Measurements from ENCODE around the gene METTL25B.
A peak's percentile ranks its signal among the peaks of the same experiment; 100 is the strongest.

Gene METTL25B

GRCh38 chr1:156744786-156745419 lies 16.6 kb downstream of the METTL25B start:
- peaks cover 55% of the 10 kb centered on the region for H3K4me1 ChIP-seq (ENCODE audit: insufficient read depth, low read length)
- WGBS = 92% methylated on average over 14 of the region's 14 CpGs
- H3K36me3 ChIP-seq (ENCODE audit: insufficient read depth, low read length) = peaks cover 40% of the 10 kb centered on the region
- H3K27ac ChIP-seq (ENCODE audit: low read depth, low read length) = peak overlapping the region; percentile 46; the same call in 1 of the 2 replicates
- H3K27me3 ChIP-seq (ENCODE audit: insufficient read depth, low read length) = no peaks in the 10 kb centered on the region
- no peaks in the 10 kb centered on the region for H3K9me3 ChIP-seq (ENCODE audit: insufficient read depth, low read depth, low read length)
- no peak overlapping the region for H3K4me3 ChIP-seq (ENCODE audit: low read length)
- no peak overlapping the region for H3K9ac ChIP-seq (ENCODE audit: low read depth, low read length)

DNA sequence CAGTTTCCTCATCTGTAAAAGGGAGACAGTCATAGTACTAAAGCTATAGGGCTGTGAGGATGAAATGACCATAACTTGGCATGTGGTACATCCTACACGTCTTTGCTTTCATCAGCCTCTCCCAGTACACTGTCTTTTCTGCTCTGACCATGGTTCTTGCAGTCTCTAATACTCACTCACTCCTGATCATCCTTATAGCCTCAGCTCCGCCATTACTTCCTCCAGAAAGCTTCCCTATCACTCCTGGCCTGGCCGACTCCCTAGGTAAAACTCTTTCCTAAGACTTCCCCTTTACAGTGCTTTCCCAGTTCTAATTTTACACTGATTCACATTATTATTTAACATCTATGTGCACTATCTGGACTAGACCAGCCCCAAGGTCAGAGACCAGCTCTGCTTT lies 17.6 kb downstream of the METTL25B start:
- peaks cover 55% of the 10 kb centered on the region for H3K4me1 ChIP-seq (ENCODE audit: insufficient read depth, low read length)
- WGBS = 91% methylated on average over 3 of the region's 3 CpGs
- H3K36me3 ChIP-seq (ENCODE audit: insufficient read depth, low read length) = peaks cover 40% of the 10 kb centered on the region
- H3K9me3 ChIP-seq (ENCODE audit: insufficient read depth, low read depth, low read length) = no peaks in the 10 kb centered on the region
- H3K4me3 ChIP-seq (ENCODE audit: low read length) = peak overlapping the region; percentile 71; the same call in 1 of the 2 replicates
- H3K27me3 ChIP-seq (ENCODE audit: insufficient read depth, low read length) = no peaks in the 10 kb centered on the region
- H3K27ac ChIP-seq (ENCODE audit: low read depth, low read length) = peak overlapping the region; percentile 100
- peak overlapping the region; percentile 45; the same call in 1 of the 2 replicates for H3K9ac ChIP-seq (ENCODE audit: low read depth, low read length)

GRCh38 chr1:156746406-156746727 lies 18.1 kb downstream of the METTL25B start:
- Histone ChIP-seq H3K4me3 (ENCODE audit: low read length) (peak overlapping the region; percentile 71), H3K9me3 (ENCODE audit: insufficient read depth, low read depth, low read length) (no peaks in the 10 kb centered on the region), H3K9ac (ENCODE audit: low read depth, low read length) (peak overlapping the region; percentile 45; the same call in 1 of the 2 replicates), H3K4me1 (ENCODE audit: insufficient read depth, low read length) (peaks cover 54% of the 10 kb centered on the region), H3K27ac (ENCODE audit: low read depth, low read length) (peak overlapping the region; percentile 100), H3K27me3 (ENCODE audit: insufficient read depth, low read length) (no peaks in the 10 kb centered on the region), H3K36me3 (ENCODE audit: insufficient read depth, low read length) (peaks cover 40% of the 10 kb centered on the region)
- WGBS = 26% methylated on average over 9 of the region's 9 CpGs

DNA sequence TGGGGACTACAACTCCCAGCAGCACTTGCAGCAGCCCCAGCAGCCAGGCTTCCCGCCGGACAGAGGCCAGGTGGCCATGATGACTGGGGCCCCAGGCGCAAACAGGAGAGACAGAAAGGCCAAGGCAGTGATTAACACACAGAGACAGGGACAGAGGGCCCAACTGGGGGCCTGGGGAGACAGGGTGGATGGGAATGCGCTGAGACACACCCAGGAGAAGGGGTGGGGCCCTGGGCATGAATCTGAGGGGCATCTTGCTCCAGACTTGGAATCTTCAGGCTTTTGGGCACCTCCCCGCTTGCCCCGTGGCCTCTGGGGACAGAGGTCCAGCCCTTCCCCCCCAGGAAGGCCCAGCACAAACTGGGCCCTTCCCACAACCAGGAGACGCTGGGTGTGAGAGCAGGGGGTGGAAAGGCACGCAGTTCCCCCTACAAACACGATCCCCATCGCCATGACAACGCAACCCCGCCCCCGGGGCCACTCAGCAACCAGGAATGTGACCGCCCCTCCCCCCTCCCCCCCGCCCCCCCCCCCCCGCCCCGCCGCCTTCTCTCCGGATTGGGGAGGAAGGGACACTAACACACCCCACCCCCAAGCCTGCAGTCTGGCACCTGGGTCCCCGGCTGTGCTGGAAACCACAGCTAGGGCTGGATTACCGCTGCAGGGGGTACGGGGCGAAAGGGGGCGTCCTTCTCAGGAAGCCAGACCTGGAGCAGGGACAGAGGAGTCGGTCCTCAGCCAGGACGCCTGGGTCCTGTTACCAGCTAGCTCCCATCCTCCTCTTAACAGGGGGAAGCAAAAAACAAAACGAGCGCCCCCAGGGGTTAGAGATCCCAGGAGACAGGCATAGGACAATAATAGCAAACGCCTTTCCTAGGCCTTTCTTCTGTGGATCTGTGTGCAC lies 18.7 kb downstream of the METTL25B start:
- H3K36me3 ChIP-seq (ENCODE audit: insufficient read depth, low read length) = peaks cover 35% of the 10 kb centered on the region
- H3K9ac ChIP-seq (ENCODE audit: low read depth, low read length) = peak overlapping the region; percentile 99
- WGBS = under 1% methylated on average over 16 of the region's 29 CpGs
- H3K27me3 ChIP-seq (ENCODE audit: insufficient read depth, low read length) = no peaks in the 10 kb centered on the region
- H3K27ac ChIP-seq (ENCODE audit: low read depth, low read length) = peak overlapping the region; percentile 100
- H3K9me3 ChIP-seq (ENCODE audit: insufficient read depth, low read depth, low read length) = no peaks in the 10 kb centered on the region
- H3K4me1 ChIP-seq (ENCODE audit: insufficient read depth, low read length) = peaks cover 48% of the 10 kb centered on the region
- H3K4me3 ChIP-seq (ENCODE audit: low read length) = peak overlapping the region; percentile 71

GRCh38 chr1:156747742-156748669 lies 19.7 kb downstream of the METTL25B start:
- H3K9me3 ChIP-seq (ENCODE audit: insufficient read depth, low read depth, low read length) = no peaks in the 10 kb centered on the region
- peaks cover 48% of the 10 kb centered on the region for H3K4me1 ChIP-seq (ENCODE audit: insufficient read depth, low read length)
- no peaks in the 10 kb centered on the region for H3K27me3 ChIP-seq (ENCODE audit: insufficient read depth, low read length)
- H3K9ac ChIP-seq (ENCODE audit: low read depth, low read length) = peak overlapping the region; percentile 72
- peak overlapping the region; percentile 100 for H3K27ac ChIP-seq (ENCODE audit: low read depth, low read length)
- H3K36me3 ChIP-seq (ENCODE audit: insufficient read depth, low read length) = peaks cover 25% of the 10 kb centered on the region
- H3K4me3 ChIP-seq (ENCODE audit: low read length) = peak overlapping the region; percentile 71
- 42% methylated on average over 7 of the region's 8 CpGs for WGBS

- Histone ChIP-seq H3K4me1 (ENCODE audit: insufficient read depth, low read length) (peaks cover 48% of the 10 kb centered on the region), H3K9ac (ENCODE audit: low read depth, low read length) (peak overlapping the region; percentile 95; the same call in 1 of the 2 replicates), H3K27ac (ENCODE audit: low read depth, low read length) (peak overlapping the region; percentile 100), H3K36me3 (ENCODE audit: insufficient read depth, low read length) (peaks cover 17% of the 10 kb centered on the region), H3K4me3 (ENCODE audit: low read length) (peak overlapping the region; percentile 93; the same call in 1 of the 2 replicates), H3K27me3 (ENCODE audit: insufficient read depth, low read length) (no peaks in the 10 kb centered on the region), H3K9me3 (ENCODE audit: insufficient read depth, low read depth, low read length) (no peaks in the 10 kb centered on the region)
- 65% methylated on average over 7 of the region's 9 CpGs for WGBS
Observed at GRCh38 chr1:156748670-156749418, 20.6 kb downstream of the METTL25B start.

- Histone ChIP-seq H3K9ac (ENCODE audit: low read depth, low read length) (peak overlapping the region; percentile 95; the same call in 1 of the 2 replicates), H3K9me3 (ENCODE audit: insufficient read depth, low read depth, low read length) (no peaks in the 10 kb centered on the region), H3K4me3 (ENCODE audit: low read length) (peak overlapping the region; percentile 93), H3K27ac (ENCODE audit: low read depth, low read length) (no peak overlapping the region; the same call in 1 of the 2 replicates), H3K36me3 (ENCODE audit: insufficient read depth, low read length) (peaks cover 13% of the 10 kb centered on the region), H3K4me1 (ENCODE audit: insufficient read depth, low read length) (peaks cover 48% of the 10 kb centered on the region), H3K27me3 (ENCODE audit: insufficient read depth, low read length) (no peaks in the 10 kb centered on the region)
- WGBS = 80% methylated on average over 8 of the region's 8 CpGs
Observed at GRCh38 chr1:156749419-156750118, 21.3 kb downstream of the METTL25B start.

DNA sequence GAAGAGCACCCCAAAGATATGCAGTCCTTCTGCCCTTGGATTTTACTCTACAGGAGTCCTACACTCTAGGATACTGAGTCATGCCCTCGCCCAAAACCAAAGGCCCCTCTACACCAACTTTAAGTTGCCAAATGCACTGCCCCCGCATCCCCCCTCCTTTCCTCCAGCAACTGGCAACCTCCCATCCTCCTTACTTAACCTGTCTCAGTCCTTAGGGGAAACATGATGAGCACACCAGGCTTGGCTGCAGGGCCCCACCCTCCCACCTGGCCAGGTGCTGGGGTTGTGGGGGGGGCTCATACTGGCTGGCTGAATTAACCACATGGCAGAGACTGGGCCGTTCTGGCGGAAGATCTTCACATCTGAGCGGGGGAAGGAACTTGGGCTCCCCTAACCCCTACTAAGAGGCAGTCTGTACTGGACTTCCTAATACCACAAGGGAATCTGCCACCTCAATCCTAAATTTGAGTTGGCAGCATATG lies 22.0 kb downstream of the METTL25B start:
- no peaks in the 10 kb centered on the region for H3K27me3 ChIP-seq (ENCODE audit: insufficient read depth, low read length)
- 9% methylated on average over 5 of the region's 5 CpGs for WGBS
- H3K36me3 ChIP-seq (ENCODE audit: insufficient read depth, low read length) = peaks cover 6% of the 10 kb centered on the region
- H3K4me3 ChIP-seq (ENCODE audit: low read length) = peak overlapping the region; percentile 93
- peaks cover 45% of the 10 kb centered on the region for H3K4me1 ChIP-seq (ENCODE audit: insufficient read depth, low read length)
- no peaks in the 10 kb centered on the region for H3K9me3 ChIP-seq (ENCODE audit: insufficient read depth, low read depth, low read length)
- peak overlapping the region; percentile 85 for H3K27ac ChIP-seq (ENCODE audit: low read depth, low read length)
- H3K9ac ChIP-seq (ENCODE audit: low read depth, low read length) = peak overlapping the region; percentile 95

DNA sequence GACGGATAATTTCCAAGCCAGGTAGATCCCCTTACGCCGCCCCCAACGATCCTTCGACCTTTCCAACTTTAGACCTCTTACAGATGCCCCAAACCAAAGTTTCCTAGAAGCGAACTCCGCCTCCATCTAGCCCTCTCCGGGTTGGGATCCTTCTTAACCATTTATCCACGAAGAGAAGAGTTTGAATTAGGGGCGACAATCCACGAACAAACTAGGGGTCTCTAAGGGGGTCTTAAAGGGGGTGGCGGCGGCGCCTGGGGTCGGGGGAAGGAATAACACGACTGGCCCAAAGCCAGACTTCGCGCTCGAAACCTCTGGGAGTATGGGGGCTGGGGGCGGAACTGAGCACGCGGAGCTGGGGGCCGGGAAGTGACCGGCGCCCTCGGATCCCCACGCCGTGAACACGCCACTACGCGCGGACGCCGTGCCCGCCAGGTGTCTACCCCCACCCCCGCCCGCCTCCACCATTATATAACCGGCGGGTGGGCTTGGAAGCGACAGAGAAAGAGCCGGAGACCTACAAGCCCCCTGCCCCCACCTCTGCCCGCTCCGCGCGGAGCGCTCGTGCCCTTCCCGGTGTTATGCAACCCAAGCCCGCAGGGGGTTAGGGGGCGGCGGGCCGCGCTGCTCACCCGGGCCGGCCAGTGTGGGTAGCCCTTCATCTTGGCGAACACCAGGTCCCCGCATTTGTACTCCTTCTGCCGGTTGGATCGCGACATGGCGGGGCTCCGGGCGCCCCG lies 22.6 kb downstream of the METTL25B start:
- H3K9ac ChIP-seq (ENCODE audit: low read depth, low read length) = peak overlapping the region; percentile 95
- H3K4me1 ChIP-seq (ENCODE audit: insufficient read depth, low read length) = peaks cover 39% of the 10 kb centered on the region
- no peaks in the 10 kb centered on the region; the same call in 1 of the 2 replicates for H3K36me3 ChIP-seq (ENCODE audit: insufficient read depth, low read length)

More for the DNA sequence above, 22.6 kb downstream of the METTL25B start:
- H3K9me3 ChIP-seq (ENCODE audit: insufficient read depth, low read depth, low read length) = no peaks in the 10 kb centered on the region
- peak overlapping the region; percentile 93 for H3K4me3 ChIP-seq (ENCODE audit: low read length)
- H3K27me3 ChIP-seq (ENCODE audit: insufficient read depth, low read length) = no peaks in the 10 kb centered on the region
- under 1% methylated on average over 64 of the region's 64 CpGs for WGBS
- H3K27ac ChIP-seq (ENCODE audit: low read depth, low read length) = peak overlapping the region; percentile 85

All from HUES64 (cell line).